Measurements from ENCODE around the gene DDI2. TPM values are rescaled to one million over a fixed set of nuclear protein-coding genes. Genes with fewer than 3 reads are reported as not detected.
A peak's percentile ranks its signal among the peaks of the same experiment; 100 is the strongest.

DDI2 gene
- total and polyA plus RNA-seq, 9 of the 15 experiments (the other 6 are each of a cell fraction or from before 2014, with no cell fraction given), result 6.5 to 48.4 (median 21.2) TPM

- intact Hi-C loops (cut with micrococcal nuclease) (no loop called here), in situ Hi-C loops (cut with MboI) (no loop called here)
- ATAC-seq (no peak), DNase-seq (ENCODE audit: extremely low read depth in 1 of 4, low spot score in 3 of 4) (no peak), FAIRE-seq (no peak)
- no peak for TF ChIP-seq MGA (IDR thresholded peaks at IDR 0.05)
- TF ChIP-seq PRDM10 (IDR thresholded peaks at IDR 0.05; ENCODE audit: partially characterized antibody), result peak; percentile 70
- Histone ChIP-seq H3K4me2 (ENCODE audit: insufficient read depth, low read length) (no peak overlapping the region), H3K9ac (ENCODE audit: insufficient read depth in 1 of 2, low read depth in 2 of 2, low read length in 2 of 2) (no peak overlapping the region), H3K27me3 (ENCODE audit: control insufficient read depth in 2 of 2, insufficient read depth in 2 of 2, low read length in 2 of 2) (no peaks in the 10 kb centered on the region), H3K36me3 (ENCODE audit: control insufficient read depth, insufficient read depth, low read length) (peaks cover 93% of the 10 kb centered on the region), H3K27ac (ENCODE audit: extremely low read depth, low read depth, low read length) (no peak overlapping the region), H4K20me1 (replicated peaks; ENCODE audit: control insufficient read depth, insufficient read depth, low read length) (no peaks in the 10 kb centered on the region), H3K4me3 (no peak overlapping the region), H2AFZ (ENCODE audit: low read depth, low read length) (no peak overlapping the region), H3K79me2 (ENCODE audit: control insufficient read depth, insufficient read depth, low read length) (peaks cover 6% of the 10 kb centered on the region; the same call in 2 of the 3 replicates), H3K4me1 (replicated peaks in 1 of 2; ENCODE audit: control insufficient read depth in 2 of 2, insufficient read depth in 2 of 2, low read length in 2 of 2) (no peaks in the 10 kb centered on the region), H3K9me1 (ENCODE audit: control insufficient read depth, insufficient read depth, low read length) (no peaks in the 10 kb centered on the region), H3K9me3 (replicated peaks; ENCODE audit: control insufficient read depth, insufficient read depth, low read depth, low read length) (no peaks in the 10 kb centered on the region)
- CTCF ChIA-PET (ENCODE audit: low intra/inter-chr PET ratio), result no interaction called here
- BruUV-seq (replicated peaks), result no TSS peak
- POLR2A ChIA-PET, result no interaction called here
These were observed 22.0 kb downstream of the DDI2 start for GRCh38 chr1:15639262-15639661.
